Stimulated activated CD4-positive, alpha-beta T cell treated with anti-CD3 and anti-CD28 coated beads, Interleukin-2, amount 100 ng/mL, for 48 hours (primary cell): ENCODE results near the gene NT5DC3.

Experiments
- DNase-seq, 2 donors: peaks; one replicate each; pipeline ENCODE4 v3.0.0-alpha.2; 2020

The NT5DC3 gene

DNA sequence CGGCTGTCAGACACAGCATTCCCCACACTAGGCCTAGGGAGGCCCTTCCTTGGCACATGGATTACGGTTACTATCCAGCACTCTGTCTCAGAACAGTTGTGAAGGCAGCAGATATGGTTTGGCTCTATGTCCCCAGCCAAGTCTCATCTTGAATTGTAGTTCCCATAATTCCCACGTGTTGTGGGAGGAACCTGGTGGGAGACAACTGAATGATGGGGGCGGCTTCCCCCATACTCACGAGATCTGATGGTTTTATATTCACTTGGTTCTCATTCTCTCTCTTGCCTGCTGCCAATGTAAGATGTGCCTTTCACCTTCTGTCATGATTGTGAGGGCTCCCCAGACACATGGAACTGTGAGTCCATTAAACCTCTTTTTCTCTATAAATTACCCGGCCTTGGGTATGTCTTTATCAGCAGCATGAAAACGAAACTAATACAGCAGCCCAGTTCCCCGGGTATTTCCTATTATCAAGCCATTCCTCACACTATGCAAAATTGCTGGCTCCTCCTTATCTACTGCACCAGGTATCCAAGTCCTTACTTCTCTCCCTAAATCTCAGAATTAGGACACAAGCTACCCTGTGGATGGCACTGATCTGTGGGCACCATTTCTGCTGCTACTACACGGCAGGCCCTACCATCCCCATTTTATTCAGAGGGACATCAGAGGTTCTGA lies 33.3 kb downstream of the NT5DC3 start:
- no peak for DNase-seq

DNA sequence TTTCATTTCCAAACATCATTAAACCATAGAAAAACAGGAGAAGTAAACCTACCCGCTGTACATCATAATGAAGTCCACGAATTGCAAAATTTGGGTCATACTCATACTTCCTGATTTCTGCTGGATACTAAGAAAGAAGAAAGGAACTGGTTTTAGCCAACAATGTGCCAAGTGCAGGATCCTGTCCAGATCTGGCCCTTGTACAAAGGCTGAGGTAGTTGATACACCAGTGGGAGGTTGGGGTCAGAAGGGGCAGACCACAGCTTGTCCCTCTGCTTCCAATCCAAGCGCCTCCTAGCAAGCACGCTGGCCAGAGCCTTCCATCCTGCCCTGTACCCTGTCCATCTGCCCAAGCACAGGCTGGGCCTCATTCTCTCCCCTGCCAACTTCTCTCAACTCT lies 34.2 kb downstream of the NT5DC3 start:
- DNase-seq = no peak

DNA sequence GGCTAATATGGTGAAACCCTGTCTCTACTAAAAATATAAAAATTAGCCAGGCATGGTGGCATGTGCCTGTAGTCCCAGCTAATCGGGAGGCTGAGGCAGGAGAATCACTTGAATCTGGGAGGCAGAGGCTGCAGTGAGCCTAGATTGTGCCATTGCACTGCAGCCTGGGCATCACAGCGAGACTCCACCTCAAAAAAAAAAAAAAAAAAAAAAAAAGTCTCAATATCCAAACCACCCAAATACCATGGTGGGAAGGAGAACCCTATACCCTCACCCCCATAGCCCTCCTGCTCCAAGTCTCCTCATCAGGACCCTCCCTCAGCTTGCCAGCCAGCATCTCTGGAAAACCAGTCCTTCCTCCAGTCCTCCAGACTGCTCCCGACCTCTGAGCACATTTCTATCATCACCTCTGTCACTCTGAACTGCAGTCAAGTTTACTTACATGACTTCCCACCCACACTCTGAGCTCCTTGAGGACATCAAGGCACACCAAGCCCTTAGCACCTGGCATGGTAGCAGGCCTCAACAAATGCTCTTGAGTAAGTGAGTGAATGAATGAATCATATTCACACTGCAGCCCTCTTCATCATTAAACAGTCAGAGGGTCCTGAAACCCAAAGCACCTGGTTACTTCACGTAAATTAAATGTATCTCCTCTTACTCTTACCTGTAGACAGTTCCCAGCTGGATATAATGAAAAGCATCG lies 35.2 kb downstream of the NT5DC3 start:
- DNase-seq = no peak

DNA sequence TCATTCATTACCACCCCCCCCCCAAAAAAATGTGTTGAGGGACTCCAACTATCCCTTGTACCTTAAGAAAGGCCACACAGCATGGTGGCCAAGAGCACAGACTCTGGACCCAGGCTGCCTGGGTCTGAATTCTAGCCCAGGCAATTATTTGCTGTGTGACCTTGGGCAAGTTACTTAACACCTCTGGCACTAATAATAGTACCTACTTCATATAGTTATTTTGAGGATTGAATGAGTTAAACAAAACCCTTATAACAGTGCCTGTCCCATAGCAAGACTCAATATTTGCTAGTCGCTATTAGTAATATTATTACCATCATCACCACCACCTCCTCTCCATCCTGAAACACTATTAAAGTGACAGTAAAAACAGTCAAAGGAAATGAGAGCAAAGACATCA lies 37.2 kb downstream of the NT5DC3 start:
- DNase-seq = no peak

DNA sequence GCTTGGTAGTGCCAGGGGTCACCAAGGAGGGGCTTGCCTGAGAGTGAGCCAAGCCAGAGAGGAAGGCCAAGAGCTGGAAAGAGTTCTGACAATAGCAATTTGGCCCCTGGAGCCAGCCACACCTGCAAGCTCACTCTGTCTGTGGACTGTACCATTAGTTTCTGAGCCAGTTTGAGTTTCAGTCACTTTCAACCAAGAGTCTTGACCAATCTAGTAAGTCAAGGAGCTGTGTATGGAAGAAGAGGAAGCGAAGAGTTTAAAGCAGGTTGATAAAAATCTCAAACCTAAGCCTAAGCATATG lies 38.5 kb downstream of the NT5DC3 start:
- no peak for DNase-seq

DNA sequence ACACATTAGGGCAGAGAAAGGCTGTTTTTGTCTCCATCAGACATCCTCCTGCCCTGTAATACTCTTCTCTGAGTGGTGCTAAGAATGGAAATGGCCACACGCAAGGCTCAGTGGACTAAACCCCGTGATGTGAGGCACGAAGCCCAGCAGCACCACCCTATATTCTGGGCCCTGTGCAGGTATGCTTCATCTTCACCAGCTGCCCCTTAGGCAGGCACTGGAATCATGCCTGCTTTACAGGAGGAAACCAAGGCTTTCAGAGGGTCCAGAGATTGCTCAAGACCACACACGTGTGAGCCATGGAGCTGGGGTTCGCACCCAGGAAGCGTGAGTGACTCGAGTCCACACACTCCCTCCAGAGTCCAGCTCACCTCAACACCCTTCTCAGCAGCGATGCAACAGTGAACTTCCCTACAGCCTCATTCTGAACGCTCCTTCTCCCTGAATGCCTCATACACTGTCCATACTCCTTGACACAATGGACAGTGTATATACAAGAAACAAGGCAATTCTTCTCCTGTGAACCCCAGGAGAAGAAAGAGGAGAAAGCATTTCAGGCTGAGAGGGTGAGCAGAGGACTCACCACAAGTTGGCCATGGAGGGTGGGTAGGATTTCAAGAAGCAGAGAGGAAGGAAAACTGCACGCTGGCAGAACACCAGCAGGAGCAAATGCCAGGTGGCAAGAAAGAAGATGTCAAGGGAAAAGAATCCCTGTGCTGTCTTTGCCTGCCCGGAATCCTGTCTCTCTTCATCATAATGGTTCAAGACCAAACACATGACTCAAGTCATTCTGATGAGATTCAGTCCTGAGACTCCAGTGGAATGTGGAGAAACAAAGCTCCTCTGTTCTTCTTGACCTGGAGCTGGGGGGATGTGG lies 39.1 kb downstream of the NT5DC3 start:
- DNase-seq = no peak

DNA sequence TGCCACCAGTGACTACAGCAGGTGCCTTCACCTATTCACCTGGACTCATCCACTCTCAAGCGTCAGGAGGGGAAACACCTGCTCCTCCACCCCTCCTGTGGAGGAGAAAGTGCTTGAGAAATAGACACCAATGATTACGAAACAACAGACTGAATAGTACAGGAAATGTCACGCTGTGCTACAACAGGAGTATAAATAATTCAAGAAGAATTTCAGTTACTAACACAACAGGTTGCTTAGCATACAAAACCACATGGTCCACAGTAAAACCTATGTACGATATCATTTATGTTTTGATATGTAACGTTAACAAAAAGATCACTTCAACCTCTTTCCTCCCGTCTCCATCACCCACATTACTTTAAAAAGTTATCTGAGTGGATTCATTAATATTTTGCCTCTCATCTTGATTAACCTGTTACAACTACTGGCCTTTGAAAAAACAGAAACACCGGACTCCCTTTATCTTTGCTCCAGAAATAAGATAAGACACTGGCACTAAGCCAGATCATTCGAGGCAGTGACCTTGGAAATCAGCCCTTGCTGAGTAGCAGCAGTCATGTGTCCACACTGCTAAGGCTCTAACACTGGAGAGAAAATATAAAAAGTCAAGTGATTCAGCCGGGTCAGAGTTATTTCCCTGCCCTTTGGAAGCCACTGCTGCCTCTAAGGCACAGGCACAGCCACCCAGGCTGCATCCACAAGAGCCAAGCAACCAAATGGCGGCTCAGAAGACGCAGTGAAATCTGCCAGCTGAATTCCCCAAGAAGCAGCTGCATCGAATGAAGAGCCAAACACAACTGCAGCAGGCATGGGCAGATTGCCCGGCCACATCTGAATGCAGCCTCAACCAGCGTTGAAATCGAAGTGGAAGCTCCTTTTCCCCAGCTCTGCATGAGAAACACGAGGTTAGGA lies 40.9 kb downstream of the NT5DC3 start:
- DNase-seq = no peak

DNA sequence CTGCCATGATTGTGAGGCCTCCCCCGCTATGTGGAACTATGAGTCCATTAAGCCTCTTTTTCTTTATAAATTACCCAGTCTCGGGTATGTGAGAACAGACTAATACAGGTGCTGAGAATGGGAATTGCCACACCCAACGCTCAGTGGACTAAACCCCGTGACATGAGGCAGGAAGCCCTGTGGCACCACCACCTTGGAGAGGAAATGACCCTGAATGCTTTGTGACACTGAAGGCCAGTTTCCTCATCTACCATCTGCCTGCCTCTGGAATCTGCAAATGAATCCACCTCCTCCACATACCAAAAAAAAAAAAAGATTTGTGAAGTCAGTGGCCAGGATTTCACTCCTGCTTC lies 41.6 kb downstream of the NT5DC3 start:
- no peak for DNase-seq

DNA sequence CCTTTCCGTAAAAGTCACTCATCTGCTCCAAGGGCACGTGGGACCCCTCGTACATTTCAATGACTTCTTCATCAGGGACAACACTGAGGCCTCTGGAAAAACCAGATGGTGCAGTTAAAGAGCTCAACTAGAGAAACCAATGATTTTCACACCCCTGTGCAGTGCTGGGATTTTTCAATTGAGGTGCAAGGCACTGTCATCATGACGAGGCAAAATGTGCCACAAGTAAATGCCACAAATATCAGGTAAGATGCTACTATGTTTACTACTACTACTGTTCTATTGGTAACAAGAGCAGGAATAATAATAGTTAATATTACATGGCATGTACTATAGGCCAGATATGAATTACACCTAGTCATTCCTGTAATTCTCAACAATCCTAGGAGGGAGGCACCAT lies 42.4 kb downstream of the NT5DC3 start:
- DNase-seq = no peak

DNA sequence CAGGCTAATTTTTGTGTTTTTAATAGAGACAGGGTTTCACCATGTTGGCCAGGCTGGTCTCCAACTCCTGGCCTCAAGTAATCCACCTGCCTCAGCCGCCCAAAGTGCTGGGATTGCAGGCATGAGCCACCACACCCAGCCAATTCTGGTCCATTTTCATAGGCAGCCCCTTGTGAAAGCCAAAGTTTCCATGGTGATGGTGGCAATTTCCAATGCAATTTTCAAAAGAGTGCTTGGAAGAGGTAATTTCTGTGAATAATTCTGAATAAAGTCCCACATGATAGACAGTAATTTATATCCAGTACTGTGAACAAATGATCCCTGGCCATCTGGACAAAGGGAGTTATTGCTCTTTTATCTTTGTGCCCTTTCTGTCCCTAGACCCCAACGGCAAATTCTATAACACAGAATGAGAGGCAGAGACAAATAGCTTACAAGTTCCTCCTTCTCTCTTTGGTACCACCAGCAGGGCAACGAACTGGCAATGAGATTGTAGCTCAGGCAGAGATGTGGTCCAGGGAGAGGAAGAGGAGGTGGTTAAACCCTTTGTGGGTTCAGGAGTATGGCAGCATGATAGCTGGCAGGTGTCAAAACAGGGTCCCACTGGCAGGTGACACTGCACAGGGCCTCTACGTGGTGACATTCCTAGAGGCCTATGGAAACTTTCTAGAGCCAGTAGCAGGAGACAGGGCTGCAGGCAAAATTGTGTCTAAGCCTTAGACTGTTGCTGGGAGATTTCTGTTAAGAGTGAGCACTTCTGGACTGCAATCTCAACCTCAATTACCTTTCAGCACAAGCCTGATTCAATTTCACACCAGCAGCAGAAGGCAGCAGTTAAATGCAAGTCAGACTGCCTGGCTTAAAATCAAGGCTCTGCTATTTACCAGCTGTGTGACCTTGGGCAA lies 46.5 kb downstream of the NT5DC3 start:
- no peak for DNase-seq

DNA sequence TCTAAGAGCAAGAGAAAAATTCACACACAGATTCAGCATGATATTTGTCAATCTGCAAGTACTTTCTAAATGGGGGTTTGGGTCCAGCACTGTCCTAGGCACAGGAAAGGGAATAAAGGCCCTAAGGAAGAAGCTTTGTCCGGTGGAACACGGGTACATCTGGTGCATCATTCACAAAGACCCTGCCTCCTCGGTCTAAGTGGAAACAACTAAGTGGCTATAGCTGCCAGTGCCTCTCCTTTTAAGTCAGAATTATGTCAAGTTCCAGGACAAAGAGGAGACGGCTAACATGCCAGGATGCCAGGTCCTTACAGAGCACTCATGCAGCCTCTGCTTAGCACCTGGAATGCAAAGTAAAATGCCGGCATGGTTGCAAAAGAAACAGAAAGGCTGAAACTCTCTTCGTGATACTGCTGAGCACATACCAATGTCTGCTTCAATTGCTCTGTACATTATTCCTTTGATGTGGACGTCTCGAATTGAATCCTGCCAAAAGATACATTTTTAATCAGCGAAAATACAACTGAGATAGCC lies 47.5 kb downstream of the NT5DC3 start:
- DNase-seq = no peak

DNA sequence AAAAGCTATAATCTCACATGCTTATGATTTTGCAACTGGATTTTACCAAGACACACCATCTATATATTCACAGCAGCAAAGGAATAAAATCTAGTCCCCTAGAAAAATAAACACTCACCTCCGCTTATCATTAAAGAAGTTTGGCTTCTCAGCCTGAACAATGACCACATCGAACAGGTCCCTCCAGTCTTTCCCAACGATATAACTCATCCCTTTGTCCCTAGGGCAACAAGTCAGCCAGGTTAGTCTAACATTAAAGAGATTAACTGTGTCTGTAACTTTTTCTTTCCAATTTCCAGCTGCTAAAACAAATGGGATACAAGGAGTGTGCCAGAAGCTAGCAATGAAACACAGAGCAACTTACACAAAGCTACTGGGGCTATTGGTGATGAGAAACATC lies 48.0 kb downstream of the NT5DC3 start:
- DNase-seq = no peak

DNA sequence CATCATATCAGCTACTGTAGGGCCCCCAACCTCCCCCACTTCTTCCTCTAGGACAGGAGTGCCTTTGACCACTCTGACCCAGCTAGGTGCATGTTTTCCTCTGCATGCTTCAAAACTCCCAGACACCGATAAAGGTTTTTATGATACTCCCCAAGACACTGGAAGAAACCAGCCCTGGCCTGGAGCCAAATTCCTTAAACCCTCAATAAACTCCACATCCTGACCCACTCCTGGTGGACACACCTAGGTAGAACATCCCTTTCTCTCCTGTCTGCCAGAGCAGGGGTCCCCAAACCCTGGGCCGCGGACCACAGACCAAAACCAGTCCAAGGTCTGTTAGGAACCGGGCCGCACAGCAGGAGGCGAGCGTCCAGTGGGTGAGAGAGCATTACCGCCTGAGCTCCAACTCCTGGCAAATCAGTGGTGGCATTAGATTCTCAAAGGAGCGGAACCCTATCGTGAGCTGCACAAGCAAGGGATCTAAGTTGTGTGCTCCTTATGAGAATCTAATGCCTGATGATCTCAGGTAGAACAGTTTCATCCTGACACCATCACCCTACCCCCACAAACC lies 49.6 kb downstream of the NT5DC3 start:
- DNase-seq = no peak

DNA sequence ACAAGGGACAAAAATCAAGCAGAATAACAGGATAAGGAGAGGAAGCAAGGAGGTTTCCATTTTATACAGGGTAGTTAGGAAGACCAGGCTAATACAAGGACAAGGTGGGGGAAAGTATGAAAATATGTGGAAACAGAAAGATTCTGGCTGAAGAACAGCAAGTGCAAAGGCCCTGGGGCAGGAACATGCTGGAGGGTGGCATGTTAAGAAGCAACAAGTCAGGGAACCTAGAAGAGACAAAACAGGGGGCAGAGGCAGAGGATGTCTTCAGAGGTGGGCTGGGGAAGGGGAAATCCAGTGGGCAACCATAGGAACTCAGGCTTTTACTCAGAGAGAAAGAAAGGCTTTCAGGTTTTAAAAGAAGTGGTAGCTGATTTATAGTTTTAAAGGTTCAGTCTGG lies 54.8 kb downstream of the NT5DC3 start:
- DNase-seq = no peak

DNA sequence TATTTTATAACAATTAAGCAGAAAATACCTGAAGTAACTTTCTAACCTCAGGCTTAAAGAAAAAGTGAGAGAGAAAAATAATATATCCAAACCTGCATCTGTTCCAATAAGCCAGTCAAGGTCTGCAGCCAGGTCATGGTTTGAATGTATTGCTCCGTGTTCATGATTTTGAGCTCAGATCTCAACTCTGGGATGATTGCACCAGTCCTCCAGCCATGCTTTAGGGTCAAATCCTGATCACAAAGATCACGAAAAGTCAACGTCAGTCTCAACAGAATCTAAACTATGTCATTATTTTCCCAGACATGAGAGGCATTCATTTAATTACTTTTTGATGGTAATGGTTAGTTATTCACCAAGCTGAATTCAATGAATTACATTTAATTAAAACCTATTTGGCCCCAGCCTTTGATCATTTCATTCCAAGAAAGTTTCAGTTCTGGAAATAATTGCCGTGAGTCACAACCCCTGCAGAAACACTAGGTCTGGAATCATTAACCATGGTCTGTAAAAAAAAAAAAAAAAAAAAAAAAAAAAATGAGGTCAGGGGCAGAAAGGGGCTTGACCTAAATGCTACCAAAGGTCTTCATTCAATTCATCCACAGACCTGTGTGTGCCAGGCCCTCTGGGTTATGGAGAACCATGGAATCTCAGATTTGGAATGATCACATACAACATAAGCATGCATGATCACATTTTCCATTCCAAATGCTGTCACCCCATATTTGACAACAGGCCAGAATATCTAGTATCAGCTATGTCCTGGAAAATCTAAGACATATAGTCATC lies 55.6 kb downstream of the NT5DC3 start:
- DNase-seq = no peak

DNA sequence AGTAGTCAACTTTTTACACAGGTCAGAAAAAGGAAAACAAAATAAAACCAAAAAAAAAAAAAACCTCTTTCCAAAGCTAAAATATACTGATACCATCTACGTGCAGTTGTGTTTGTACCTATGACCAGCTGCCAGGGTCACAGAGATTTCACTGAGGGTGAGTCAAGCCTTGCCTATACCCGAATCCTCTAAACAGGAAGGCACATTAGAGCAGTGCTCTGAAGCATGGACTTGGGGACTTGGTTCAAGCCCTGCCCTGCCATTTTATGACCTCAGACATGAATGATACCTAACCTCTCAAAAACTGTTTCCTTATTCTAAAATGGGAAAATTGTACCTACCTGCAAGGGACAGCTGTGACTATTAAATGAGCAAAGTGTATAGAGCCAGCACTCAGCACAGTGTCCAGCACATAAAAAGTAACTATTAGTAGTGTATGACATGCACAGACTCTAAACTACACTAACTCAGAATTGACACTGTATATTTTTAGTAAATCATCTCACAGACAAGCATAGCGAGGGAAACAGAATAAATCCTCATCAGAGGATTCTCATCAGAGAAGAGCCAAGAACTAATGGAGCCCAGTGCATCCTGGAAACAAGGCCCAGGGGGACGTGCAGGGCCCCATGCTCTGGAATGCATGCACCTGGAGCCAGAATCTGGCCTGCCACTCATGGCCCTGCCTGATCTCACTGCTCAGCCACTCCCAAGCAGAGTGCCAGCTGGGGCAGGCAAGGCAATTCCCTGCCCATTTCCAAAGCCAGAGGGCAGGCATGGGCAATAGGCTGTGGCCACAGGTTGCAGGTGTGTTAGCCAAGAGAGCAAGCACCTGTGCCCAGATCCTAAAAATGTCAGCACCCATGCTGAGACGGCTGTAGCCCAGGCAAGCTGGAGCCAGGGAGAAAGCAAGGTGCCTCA lies 57.0 kb downstream of the NT5DC3 start:
- no peak for DNase-seq

DNA sequence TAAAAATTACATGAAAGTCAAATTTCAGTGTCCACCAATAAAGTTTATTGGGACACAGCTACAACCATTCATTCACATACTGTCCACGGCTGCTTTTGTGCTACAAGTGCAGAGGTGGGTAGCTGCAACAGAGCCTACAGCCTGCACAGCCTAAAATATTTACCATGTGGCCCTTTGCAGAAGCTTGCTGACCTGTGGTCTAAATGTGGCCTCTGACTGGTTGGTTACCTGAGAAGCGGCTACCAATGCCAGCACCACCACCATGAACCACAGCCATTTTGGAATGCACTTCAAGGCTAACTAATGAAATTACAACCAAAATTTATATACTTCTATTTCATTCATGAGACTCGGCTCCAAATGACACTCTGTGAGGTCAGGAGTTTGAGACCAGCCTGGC lies 58.6 kb downstream of the NT5DC3 start:
- no peak for DNase-seq

DNA sequence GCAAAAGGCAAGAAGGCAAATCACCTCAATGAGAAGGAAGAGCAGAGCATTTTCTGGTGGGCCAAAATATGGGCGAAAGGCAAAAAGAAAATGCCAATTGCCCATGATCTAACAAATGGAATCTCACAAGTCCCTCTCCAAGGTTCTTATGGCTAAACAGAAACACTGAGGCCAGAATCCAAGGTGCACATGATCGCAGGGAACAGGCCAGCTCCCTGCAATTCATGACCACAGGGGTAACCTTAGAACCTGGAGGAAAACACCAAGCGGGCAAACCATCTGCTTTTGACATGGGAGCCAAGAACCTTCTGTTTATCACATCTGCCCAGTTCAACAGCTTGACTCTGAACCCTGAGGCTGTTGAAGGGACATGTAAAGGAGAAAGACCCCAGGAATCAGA lies 60.0 kb downstream of the NT5DC3 start:
- DNase-seq = no peak

DNA sequence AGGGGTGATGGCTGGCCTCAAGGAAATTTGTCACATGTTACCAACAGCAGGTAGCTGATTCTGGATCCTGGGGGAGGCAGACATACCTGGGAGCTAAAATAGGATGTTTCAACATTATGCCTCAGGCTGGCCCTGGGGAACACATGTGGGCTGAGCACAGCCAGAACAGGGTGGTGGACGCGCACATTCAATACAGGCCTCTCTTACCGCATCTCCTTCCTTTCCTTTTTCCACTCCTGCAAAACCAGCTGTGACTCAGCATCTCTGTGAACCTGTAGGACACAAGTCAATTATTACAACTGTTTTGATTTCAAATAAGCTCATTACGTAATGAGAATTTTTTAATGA lies 61.0 kb downstream of the NT5DC3 start:
- no peak for DNase-seq
